ENCODE results near the gene RRAS2.

- TF ChIP-seq POLR2A (IDR thresholded peaks at IDR 0.05; ENCODE audit: low read depth, low read length): no peak
- TF ChIP-seq CTCF (IDR thresholded peaks at IDR 0.05; ENCODE audit: extremely low read depth in 1 of 2, insufficient read depth in 1 of 2, low read depth in 1 of 2, low read length in 2 of 2): no peak
Measured at GRCh38 chr11:14310679-14311078, 48.3 kb downstream of the RRAS2 start.

Data from endothelial cell of umbilical vein (primary cell).